ENCODE measurements around the gene SSBP3.

SSBP3 gene

DNA sequence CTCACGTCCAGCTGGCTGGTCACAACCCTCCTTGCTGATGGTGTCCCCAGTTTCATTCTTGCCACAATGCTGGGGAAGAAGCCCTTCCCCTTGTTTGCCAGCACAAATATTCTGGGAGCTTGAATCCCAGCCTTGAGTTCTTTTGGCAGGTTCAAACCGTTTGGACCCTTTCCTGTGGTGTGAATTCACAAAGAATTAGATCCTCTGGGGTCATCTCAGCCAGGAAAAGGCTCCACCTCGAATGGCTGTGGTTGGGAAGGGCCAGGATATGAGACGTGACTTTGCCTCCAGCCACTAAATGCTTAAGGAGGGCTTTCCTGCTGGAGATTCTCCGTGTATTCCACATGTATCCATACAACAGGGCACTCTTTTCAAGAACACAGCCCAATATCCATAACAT, 139.3 kb downstream of the SSBP3 start:
- no peak for DNase-seq (ENCODE audit: low read depth in 2 of 2)

DNA sequence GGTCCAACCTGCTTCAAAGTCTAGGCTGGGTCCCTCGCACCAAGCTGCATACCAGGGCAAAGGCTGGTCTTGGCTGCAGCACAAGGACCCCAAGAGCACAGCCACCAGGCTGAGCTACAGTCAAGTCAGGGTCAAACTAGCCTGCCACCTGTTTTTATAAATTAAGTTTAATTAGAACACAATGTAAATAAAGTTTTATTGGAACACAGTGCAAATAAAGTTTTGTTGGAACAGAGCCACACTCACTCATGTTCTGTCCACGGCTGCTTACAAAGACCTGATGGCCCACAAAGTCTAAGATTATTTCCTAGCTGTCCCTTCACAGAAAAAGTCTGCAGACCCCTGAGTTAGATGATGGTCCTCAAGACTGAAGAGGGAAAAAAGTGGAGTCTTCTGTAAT, 140.0 kb downstream of the SSBP3 start:
- no peak for DNase-seq (ENCODE audit: low read depth in 2 of 2)

DNA sequence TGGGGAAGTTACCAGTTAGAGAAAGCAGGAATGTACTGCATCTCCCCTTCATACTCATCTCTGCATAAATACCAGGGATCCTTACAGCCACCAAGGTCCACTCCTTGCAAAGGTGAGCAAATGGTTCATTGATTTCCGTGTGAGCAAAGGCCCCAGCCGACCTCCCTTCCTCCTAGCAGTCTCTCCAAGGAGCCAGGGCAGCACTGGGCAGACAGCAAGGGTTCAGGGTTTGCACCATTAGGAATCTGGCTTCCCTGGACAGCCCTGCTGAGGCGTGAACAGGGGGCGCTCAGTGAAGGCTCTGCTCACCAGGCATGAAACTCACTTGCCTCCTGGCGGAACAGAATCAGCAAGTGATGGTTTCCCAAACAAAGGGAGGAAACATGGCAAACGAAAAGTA, 140.5 kb downstream of the SSBP3 start:
- no peak for DNase-seq (ENCODE audit: low read depth in 2 of 2)

DNA sequence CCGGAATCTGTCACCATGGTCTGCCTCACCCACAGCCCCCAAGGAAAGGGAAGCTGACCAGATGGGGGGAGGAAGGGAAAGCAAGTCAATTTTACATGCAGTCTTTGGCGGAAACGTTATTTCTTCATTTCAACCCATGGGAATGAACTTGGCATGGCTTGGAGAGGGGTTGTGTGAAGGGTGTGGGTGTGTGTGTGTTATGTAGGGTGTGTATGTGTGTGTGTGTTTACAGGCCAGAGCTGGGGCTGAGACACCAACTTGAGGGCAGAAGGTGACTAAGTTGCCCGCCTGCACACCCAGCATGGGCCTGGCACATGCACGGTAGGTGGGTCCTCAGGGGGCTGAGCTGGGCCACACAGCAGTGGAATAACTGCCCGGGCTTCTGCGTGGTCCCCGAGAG, 141.1 kb downstream of the SSBP3 start:
- no peak for DNase-seq (ENCODE audit: low read depth in 2 of 2)

DNA sequence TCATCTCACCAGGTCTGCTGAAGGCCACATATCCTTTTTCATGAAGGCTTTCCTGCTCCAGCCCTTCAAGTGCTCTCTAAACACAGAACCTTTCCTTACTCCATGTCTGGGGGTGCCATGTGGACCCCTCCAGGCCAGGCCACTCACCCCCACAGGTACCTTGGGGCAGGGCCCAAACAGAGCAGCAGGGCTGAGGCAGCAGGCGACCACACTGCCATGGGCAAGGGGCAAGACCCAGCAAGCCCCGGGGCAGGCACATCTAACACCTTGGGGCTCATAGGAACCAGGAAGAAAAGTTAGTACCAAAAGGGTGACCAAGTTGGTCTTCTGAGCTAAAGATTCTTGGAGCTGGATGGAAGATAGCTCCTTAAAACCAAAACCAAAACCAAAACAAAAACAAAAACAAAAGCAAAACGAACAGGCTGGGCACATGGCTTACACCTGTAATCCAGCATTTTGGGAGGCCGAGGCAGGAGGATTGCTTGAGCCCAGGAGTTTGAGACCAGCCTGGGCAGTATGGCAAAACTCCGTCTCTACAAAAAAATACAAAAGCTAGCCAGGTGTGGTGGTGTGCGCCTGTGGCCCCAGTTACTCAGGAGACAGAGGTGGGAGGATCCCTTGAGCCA, 142.5 kb downstream of the SSBP3 start:
- no peak for DNase-seq (ENCODE audit: low read depth in 2 of 2)

DNA sequence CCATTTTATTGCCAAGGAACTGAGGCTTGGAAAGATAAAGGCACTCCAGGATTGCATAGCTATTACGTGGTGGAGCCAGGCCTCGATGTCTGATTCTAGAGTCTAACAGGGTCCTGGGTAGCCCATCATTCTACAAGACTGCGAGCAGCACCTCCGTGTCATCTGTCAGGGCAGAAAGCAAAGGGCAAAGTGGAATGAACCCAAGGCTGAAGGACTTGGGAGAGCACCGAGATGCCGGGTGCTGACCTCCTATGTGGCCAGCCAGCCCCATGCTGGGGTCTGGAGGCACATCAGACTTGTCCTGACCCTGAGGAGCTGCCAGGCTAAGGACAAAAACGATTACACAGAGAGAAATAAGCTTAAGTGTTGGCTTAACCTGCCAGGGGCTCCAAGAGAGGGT, 143.9 kb downstream of the SSBP3 start:
- DNase-seq (ENCODE audit: low read depth in 2 of 2), result no peak

DNA sequence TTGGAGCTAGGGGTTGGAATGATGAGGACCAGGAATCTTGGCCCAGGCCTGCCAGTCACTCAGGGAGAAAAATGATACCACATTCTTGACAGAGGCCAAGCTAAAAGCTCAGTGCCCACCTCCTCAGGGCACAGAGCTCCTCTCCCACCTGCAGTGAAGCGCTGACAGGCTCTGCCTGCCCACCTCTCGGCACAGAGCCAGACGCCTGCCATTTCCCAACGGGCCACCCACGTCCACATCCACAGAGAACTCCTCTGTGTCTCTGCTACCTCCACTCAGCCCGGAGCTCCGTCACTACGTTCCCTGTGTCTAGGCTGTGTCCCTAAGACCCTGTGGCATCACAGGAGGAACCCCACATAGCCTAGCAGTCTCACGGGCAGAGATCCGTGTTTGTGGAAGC, 145.4 kb downstream of the SSBP3 start:
- DNase-seq (ENCODE audit: low read depth in 2 of 2), result no peak

DNA sequence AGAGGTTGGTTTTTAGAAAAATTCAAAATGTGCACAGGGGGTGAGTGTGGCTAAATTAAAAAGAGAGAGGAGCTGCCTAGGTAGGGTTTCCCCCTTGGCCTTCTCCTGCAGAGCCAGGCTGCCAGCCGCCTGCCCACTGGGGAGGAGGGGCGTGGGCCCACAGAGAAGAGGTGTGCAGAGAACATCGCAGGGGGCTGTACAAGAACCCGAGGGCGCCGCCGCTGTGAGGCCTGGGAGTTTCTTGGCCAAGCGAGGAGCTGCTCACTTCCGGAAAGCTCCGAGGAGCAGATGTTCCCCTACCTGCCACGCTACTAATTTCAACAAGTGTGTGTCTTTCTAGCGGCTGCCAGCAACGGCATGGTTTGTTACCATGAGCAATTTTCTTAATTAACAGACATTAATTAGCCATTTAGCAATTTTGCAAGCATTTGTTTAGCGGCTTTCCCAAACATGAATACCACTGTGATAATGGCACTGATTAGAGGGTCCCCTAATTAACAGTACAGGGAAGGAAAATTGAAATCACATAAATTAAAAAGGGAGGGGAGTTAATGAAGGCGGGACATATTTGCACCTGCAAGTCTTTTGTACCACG, 146.6 kb downstream of the SSBP3 start:
- DNase-seq (ENCODE audit: low read depth in 2 of 2), result no peak

DNA sequence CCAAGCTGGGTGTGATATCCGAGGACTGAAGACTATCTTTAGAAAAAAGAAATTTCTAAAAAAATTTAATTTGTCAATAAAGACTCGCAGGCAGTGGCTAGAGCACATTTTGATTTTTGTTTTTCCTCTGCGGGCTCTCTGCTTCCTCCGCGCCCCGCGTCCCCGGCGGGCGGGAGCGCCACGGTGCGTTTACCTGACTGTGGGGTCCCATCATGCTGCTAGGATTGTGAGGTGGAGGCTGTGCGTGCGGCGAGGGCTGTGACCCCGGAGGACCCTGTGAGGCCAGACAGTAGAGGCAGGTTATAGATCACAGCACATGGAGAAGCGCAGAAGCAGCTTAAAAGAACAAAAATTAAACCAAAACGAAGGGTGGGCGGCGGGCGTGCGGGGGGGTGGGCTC, 148.3 kb downstream of the SSBP3 start:
- no peak for DNase-seq (ENCODE audit: low read depth in 2 of 2)

DNA sequence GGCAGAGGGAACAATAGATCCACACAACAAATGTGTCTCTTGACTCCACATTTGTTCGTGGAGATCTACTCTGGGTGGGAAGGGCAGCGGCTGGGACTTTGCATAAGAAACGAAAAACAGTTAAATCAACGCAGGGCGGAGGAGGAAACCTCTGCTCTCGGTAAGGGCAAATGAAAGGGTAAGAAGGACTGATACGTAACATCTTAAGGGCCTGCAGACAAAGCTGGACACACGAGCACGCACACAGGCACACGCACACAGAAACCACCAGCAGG, 148.9 kb downstream of the SSBP3 start:
- DNase-seq (ENCODE audit: low read depth in 2 of 2), result no peak

DNA sequence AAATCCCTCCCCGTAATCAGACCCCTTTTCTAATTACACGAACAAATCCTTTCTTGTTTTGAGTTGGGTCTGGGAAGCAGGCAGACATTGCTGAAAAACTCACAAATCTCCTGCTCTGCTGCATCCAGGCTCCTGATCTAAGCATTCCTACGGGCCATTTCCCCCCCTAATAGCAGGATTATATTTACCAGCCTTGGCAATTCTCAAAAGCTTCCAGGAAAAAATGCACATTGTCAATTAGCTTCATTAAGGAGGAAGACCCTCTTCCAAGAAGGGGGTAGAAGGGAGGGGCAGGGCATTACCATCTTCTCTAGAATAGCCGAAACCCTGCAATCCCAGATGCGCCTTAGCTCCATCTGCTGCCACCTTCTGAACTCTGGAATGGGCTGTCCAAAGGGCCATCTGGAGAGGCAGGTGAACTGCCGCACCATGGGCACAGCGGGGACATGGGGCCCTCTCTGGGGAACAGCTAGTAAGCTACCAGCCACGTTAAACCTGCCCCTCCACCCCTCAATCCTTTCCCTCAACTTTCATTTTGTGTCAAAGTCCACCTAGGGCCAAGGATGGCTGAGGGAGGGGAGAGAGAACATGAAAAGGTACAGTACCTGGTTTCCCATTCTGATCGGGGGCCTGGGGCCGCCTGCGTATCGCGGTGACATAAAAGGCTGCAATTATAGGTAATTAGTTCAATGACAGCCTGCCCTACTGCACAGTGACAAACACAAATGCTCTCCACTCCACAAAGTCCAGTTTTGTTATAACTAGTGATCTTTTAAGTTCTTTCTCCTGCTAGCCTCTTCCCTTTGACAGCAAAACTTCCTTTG, 149.5 kb downstream of the SSBP3 start:
- no peak for DNase-seq (ENCODE audit: low read depth in 2 of 2)

DNA sequence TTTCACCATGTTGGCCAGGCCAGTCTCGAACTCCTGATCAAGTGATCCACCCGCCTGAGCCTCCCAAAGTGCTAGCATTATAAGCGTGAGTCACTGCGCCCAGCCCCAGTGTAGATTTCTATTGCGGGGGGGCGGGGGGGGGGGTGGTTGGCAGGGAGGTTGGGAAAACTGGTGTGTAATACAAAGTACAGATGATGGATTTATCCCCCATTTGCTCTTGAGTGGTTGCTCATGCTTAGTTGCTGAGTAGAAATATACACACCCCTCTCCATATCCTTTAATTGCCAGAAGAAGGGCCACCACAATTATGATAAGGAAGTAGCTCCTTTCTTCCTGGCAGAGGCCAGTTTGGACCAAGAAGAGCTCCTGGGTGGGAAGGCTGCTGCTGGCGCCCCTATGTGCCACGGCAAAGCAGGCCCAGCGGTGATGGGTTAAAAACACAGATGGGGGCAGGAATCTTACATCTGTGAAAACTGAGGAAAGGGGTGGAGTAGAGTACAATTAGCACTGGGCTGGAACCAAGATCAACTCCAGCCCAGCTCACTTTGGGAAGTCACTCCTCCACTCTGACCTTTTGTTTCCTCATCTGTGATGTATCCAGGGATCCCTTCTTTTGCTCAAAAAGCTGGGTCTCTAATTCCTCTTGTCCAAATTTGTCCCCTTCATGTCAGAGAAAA, 151.0 kb downstream of the SSBP3 start:
- DNase-seq (ENCODE audit: low read depth in 2 of 2), result no peak

DNA sequence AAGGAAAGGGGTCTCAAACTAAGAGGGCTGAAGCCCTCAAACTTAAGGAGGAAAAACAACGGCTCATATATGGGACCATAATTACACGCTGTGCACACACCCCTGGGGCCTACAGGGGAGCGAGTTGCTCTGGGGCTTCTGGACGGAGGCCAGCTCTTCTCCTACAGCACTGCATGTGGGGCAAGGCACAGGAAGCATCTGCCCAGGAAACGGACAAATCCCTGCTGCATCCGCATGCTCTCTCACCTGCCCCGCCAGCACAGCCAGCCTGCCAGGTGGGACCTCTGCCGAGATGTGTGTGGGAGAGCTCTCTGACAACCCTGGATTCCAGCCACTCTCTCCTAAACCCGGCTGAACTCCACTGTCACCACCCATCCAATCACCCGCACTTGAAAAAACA, 152.1 kb downstream of the SSBP3 start:
- DNase-seq (ENCODE audit: low read depth in 2 of 2), result no peak

DNA sequence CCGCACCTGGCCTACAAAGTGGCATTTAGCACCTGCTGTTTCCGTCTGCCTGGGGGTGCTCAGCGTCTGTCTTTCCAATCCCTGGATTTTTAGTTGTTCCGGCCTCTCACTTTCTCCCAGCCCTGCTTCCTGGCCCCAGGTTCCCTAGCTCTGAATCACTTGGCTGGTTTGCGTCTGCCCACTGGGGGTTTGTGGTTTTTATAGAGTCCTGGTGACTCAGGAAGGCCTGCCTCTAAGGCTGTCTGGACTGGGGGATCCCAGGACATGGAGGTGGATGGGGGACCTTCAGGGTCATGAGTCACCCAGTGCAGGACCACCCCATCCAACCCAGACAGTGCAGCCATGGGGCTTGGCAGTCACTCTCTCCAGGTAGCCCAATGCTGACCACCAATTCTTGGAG, 152.7 kb downstream of the SSBP3 start:
- DNase-seq (ENCODE audit: low read depth in 2 of 2), result no peak

DNA sequence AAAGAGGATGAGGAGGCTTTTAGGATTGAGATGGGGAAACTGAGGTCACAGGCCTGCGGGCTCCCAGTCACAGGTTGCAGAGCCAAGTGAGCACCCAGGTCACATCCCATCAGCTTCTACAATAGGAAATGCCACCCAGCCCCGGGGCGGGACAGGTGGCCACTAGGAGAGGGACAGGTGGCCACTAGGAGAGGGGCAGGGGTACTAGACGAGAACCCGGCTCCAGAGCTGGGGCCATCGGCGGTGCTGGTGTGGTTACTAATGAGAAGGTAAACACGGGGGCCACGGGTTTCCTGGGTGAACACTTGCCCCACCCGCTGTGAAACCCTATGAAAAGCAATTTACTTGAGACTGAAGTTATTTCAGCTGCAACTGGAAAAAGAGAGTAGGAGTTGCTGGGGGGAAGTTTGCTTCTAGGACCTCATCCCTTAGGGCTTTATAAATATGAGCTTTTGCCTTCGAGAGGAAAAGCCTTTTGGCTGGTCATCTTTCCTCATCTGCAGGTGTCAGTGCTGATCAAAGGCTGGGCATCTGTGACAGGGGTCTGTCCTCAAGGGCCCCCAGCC, 153.7 kb downstream of the SSBP3 start:
- DNase-seq (ENCODE audit: low read depth in 2 of 2), result no peak

DNA sequence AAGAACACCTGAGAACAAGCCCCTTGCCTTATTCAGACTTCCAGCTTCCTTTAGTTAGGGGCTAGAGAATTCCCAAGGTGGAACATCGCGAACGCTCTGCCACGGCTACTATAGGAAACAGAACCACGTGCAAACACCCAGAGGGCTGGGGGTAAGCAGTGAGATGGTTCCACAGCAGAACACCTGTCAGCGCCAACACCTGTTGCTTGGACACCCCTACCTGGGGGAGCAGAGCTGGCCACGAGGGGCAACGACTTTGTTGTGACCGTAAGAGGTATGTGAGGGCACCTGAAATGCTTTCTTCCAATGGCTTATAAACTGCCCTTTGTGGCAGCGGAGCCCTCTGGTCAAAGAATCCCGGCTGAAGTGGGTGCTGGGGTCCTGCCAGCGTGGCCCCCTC, 155.5 kb downstream of the SSBP3 start:
- DNase-seq (ENCODE audit: low read depth in 2 of 2), result no peak

DNA sequence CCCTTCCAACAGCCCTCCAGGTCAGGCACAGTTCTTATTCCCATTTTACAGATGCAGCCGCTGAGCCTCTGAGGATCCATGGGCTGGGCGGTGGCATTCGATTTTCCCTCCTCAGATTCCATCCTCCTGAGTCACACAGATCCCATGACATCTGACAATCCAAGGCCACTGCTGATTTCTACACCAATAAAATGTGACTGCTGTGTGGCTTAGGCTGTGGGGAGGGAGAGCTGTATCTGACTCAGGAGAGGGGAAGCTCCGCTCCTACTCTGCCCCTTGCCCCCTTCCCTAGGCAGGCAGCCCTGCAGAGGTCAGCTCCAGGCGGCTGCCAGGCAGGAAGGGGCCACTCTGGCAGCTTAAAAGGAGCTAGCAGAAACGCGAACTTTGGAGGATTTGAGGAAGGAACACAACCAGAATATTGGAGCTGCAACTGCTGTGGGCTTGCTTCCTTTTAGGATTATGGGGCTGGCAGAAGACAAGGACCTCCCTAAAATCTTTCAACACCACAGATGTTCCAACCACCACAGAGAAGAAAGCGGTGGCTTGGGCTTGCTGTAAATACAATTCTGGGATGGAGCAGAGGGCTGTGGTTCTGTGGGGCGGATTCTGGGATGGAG, 156.3 kb downstream of the SSBP3 start:
- no peak for DNase-seq (ENCODE audit: low read depth in 2 of 2)

DNA sequence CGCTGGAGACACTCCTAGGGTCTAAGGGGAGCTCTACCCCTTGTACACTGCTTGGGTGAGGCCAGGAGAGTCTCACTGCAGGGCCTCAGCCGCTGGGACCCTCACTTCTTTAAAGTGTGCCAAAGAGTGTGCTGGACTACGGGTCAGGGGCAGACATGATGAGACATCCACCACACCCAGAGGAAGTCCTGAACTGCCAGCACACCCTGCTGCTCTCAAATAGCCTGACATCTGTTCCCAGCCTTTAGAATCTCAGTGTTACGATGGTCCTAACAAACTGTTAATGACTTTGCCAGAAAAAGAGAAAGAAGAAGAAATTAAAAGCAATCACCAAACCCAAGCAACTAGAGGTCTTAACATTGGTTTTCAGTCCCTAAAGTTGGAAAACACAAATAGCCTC, 157.2 kb downstream of the SSBP3 start:
- DNase-seq (ENCODE audit: low read depth in 2 of 2), result no peak

DNA sequence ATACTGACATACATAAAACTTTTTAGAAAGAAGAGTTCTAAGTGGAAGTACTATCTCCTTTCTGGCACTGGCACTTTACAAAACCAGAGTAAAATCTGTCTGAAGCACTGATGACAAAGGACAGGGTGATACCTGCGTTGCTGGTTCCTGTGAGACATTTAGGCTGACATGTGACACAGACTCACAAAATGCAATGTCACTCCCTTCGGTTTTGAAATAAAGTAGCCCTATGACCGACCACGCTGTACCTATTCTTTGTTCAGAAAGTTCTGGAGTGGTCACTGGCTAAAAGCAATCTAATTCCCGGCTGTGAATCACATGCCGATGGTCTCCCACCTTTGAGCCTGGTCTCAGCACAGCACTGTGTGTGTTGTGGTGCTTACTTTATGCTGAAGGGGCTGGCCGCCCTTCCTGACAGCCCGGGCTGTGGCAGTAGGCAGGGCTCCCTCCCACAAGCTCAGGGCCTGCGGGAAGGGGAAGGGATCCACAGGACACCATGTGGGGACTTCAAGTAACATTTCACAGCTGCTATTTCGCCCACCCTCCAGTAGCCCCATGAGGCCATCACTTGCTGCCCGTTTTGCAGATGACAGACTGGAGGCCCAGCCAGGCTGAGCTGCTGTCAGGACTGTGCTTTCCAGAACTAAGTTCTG, 158.2 kb downstream of the SSBP3 start:
- no peak for DNase-seq (ENCODE audit: low read depth in 2 of 2)

DNA sequence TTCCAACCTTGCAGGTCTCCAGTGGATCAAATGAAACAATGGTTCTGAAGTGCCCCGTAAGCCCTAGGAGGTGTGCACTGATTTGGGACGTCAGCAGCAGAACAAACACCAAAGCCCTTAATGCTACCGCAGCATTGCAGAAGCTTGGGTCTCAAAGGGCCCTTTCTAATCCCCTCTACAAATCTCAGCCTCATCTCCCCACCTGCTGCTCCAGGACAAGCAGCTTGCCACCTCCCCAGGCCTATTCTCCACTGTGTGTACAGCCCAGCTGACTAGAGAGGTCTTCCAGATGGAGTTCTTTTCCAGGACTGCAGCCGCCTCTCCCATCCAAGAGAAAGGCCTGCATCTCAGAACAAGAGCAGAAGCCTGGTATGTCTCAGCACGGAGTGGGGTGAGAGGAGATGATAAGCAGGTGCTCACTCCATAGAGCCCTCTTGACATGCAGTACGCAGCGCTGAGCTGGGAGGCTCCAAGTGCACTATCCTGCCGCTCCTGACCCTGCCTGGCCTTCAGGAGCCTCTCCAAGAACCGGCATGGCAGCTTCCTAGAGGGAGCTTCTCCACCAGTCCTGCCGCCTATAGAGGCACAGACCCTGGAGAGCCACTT, 160.0 kb downstream of the SSBP3 start:
- DNase-seq (ENCODE audit: low read depth in 2 of 2), result no peak

DNA sequence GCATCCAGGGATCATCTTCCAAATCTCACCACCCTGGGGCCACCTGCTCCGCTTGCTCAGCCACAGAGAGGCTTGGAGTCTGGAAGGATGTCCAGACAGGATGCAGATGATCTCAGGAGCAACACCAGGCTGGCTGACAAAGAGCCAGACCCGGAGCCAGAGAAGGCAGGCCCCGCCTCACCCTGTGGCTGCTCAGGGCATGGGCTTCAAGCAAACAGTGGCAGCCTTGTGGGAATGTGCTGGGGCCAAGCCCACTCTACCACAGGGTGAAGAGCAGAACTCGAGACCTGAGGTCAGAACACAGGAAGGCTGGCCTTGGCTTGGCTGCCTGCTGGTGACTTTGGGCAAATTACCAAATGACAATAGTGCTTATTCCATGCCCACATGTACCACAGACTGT, 160.7 kb downstream of the SSBP3 start:
- DNase-seq (ENCODE audit: low read depth in 2 of 2), result no peak

Data from stimulated activated CD4-positive, alpha-beta T cell treated with anti-CD3 and anti-CD28 coated beads, Interleukin-15, amount 100 ng/mL, for 48 hours (primary cell).